GM18502 (cell line): Measurements from ENCODE around the gene MARVELD1.

Experiments
- ATAC-seq: cut with Tn5 transposase; IDR thresholded peaks from one replicate; pipeline ENCODE4 v1.9.1; 2021; ENCODE audit warnings: mild to moderate bottlenecking; ENCODE audit not compliant: unreplicated experiment, poor library complexity

Gene MARVELD1

DNA sequence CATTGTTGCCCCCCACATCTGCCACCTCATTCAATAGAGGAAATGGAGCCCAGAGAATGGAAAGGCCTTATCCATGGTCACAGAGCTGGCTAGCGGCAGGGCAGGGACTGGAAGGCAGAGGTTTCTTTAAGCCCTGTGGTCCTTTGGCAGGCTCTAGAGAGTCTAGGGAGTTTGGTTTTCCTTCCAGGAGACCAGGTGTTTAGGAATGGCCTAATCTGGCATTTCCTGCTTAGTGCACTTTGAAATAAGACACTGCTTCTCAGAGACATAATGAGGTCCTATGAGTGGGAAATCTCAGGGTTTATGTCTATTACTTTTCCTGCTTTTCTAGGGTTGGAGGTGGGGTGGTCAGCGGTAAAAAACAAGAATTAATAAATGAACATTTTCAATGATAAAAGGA, 6.1 kb downstream of the MARVELD1 start:
- no peak for ATAC-seq

DNA sequence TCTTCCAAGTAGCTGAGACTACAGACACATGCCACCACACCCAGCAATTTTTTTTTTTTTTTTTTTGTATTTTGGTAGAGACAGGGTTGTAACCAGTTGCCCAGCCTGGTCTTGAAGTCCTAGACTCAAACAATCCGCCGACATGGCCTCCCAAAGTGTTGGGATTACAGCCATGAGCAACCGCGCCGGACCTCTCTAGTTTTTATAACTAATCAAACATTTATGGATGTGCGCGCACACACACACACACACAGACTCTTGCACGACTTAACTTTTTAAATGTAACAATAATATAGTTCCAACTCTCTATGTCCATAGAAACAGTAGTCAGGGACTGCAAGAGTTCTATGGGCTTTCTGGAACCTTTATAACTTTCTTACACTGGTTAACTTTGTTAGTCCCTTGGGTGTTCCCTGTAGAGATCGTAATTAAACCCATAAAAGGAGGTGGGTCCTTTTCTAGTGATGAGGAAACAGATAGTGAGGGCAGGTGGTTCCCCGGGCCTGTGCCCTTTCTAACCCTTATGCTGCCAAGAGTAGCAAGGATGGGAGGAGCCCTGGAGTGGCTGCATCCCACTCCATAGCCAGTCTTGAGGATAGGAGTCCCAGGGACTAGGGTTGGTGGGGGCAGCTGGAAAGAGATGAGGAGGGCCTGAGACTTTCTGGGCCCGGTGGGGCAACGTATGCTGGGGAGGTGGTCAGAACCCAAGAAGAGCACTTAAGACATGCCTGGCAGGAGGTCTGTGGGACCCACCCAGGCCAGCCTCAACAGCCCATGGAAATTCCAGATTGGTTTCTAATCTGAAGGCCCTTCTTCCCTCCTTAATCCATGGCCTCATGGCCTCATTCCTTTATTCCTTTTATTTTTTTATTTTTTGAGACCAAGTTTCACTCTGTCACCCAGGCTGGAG, 8.6 kb downstream of the MARVELD1 start:
- ATAC-seq: no peak

DNA sequence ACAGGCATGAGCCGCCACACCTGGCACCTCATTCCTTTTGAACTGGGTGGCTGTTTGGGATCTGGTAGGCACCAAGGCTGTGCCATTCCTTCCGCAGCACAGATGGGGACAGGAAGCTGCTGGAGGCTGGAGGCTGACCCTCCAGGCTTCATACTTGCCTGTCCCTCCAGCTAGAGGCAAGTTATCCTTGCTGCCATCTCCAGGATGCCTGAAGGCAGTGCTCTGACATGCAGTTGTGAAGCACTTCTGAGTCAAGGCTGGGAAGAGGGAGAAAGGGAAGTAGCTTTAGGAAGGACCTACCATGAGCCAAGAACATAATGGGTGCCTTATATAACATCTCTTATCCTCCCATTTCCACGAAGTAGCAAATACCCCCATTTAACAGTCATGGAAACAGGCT, 9.5 kb downstream of the MARVELD1 start:
- ATAC-seq: no peak

DNA sequence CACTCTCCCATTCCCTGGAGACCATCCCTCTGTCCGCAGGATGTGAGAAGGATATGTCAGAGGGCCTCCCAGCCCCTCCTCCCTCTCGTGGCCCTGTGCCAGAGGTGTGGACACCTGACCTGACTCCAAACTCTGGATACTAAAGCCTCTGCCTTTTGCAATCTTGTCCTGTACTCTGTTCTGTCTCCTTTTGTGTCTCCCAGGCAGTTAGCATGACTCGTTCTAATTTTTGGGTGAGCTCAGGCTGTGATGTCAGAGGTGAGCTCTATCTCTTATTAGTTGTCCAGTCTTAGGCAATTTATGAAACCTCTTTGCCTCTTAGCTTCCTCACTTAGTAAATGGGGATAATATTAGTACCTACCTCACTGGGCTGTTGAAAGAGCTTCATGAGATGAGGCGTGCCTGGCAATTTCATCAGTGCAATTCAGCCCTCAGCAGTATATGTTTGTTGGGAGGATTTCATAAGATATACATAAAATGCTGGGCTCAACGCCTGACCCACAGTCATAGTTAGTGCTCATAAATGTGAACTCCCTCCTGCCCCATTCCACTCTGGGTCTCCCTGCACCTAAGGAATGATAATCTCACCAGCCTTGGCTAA, 10.9 kb downstream of the MARVELD1 start:
- ATAC-seq: no peak

DNA sequence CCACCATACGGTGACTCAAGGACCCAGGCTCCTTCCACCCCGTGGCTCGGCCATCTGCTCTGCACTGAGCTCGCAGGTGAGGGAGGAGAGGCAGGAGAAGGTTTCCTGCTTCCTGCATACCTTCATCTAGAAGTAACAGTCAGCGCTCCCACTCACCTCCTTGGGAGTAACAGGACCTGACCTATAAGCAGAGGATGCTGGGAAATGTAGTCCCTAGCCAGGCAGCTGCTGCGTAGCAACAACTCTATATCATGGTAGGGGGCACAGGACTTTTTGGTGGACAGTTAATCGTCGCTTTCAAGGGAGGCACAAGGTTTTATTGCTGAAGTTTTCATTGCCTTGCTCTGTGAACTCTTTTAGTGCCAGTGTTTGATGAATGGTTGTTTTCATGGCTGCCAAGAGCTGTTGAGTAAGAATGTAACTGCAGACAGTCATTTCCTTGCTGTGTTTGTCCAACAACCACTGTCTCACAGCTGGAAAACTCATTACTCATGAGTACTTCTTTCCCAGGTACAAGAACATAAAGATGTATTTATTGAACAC, 13.2 kb downstream of the MARVELD1 start:
- no peak for ATAC-seq

DNA sequence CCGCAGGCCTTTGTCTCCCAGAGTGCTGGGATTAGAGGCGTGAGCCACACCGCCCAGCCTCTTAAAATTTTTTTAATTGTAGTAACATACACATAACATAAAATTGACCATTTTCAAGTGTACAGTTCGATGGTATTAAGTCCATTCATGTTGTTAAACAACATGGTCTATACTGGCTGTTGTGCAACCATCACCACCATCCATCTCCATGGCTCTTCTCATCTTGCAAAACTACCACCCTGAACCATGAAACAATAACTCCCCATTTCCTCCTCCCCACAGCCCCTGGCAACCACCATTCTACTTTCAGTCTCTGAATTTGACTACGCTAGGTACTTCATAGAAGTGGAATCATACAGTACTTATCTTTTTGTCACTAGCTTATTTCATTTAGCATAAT, 15.5 kb downstream of the MARVELD1 start:
- no peak for ATAC-seq

DNA sequence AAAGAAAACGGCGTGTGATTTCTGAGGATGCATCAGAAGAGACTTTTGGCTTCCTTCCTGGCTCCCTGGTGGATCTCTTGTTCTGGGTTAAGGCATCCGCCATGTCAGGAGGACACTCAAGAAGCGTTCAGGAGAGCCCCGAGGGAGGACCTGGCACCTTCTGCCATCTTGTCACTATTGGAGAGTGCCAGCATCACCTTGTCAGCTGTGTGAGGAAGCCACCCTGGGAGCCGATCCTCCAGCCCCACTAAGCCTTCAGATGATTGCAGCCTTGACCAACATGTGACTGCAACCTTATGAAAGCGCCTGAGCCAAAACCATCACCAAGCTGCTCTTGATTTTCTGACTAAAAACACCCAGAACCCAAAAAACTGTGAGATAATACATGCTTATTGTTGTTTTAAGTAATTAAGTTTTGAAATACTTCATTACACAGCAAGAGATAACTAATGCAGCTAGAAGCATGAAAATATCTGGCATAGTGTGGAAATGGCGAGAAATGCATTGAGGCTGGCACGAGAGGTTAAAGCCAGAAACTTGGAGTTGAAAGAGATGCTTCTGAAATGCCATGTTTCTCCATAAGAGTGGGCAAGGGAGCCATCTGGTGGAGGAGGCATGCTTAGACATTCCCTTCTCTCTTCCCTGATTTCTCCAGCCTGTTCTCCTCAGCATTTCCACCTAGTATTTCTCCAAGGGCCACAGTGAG, 18.0 kb downstream of the MARVELD1 start:
- no peak for ATAC-seq

DNA sequence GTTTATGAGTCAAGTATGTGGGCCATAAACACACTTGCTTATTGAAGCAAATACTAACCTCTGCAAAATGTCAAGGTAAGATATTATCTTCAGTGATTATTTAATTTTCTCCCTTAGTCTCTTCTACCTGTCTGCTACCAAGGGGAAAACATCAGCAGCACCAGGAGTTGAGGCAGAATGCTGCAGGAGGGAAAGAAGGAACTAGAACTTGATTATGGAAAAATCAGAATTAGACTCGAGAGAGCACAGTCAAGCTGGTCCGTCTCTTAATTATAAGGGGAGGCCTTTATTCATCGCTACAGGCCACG, 18.5 kb downstream of the MARVELD1 start:
- ATAC-seq: no peak

DNA sequence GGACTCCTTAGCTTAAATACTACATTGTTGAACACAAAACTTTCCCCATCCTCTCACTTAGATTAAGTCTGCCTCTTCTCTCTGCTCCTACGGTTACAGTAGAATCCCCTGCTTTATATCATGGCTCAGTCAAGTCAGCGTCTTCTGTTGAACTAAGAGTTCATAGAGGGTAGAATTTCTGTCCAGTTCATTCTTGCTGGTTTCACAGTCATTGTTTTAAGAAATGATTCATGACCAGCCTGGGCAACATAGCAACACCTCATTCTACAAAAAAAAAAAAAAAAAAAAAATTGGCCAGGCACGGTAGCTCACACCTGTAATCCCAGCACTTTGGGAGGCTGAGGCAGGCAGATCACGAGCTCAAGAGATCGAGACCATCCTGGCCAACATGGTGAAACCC, 19.7 kb downstream of the MARVELD1 start:
- no peak for ATAC-seq

DNA sequence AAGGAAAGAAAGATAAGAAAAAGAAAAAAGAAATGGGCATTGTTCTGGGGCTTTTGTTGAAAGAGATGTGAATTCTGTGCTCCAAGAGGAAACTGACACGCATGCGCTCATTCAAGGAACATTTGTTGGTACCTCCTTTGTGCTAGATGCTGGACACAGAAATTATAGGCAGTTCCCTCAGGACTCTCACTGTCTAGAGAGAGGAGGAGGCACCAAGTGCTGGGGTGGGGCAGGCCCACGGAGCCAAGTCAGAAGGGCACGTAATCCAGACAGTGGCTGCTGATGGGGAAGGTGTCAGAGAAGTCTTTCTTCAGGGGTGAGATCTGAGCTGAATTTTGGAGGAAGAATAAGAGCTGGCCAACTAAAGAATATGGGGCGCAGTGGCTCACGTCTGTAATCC, 20.5 kb downstream of the MARVELD1 start:
- ATAC-seq: no peak

DNA sequence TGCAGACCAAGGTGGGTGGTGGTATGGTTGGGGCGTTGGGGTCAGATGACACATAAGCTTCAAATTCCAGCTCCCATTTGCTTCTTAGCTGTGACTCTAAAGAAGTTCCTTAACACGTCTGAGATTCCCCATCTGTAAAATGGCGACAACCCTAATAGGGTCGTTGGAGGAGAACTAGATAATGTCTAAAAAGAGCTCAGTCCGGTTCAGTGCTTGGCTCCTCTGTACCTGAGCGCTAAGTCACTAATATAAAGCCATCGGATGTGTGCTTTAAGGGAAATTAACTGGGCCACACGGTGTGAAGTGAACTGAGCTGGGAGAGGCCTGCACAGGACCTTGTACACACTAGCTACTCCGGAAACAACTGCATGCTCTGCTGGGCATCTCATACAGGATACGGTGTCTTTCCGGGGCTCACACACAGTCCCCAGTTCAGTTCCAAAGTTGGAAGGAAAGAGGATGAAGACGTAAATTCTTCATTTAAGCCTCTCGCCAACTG, 22.9 kb downstream of the MARVELD1 start:
- ATAC-seq: peak; percentile 36

DNA sequence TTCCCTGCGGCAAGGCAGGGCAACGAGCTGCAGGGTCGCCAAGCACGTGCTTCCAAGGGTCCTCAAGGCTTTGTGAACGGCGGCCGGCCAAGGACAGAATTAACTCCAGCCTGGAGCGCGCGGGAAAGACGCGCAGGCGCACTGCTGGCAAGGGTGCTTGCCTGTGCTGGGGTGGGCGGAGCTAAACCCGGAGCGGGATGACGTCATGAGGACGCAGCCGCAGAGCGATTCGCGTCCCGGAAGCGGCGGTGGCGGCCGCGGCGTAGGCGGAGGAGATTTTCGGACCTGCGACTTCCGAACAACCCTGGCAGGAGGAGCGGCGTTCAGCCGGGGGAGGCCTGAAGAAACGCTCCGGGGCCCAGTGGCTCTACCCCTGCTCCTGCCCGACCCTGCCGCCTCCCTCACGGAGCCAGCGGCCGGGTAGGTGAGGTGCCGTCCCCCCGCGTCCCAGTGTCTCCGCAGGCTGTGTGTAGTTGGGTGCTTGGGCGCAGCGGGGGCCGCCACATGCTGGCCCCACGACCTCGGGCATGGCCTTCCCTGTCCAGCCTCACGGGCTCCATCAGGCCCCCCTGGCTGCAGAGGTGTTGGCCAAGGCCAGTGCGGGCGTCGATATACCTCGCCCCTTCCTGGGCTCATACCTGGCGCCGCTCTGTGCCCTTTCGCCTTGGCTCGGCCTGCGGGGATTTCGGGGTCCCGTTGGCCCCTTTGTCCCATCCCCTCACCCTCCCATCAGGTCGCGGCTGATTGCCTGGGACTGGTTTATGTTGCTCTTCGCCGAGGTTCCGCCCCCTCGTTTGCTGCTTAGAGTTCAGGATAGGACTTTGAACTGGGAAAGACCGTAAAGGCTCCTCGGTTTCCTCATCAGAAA, 23.6 kb downstream of the MARVELD1 start, which contains the start of gene ZFYVE27:
Gene ZFYVE27 (plus strand): TSS at position 227 of the 868 bp plus-strand sequence. CDS start 1,350 bp downstream, outside the sequence.
- peak; percentile 88 for ATAC-seq

DNA sequence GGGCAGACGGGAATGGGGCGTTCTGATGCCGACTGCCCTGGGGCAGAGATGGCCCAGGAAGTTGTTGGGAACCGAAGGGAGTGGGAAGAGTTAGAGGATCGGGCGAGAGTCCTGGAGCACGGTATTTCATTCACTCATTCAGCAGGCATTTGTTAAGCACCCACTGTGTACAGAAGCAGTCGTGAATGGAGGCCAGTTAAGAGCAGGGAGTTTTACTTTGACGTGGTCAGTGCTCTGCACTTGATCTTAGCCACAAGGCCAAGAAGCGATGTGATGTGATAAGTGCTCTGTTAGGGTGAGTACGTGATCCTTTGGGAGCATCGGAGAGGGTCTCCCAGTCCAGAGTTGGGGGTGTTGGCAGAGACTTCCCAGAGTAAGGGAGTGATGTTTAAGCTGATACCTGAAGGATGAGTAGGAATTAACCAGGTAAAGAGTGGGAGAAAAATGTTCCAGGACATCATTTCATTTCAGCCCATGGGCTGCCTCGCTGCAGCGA, 24.3 kb downstream of the MARVELD1 start:
- peak; percentile 8 for ATAC-seq

DNA sequence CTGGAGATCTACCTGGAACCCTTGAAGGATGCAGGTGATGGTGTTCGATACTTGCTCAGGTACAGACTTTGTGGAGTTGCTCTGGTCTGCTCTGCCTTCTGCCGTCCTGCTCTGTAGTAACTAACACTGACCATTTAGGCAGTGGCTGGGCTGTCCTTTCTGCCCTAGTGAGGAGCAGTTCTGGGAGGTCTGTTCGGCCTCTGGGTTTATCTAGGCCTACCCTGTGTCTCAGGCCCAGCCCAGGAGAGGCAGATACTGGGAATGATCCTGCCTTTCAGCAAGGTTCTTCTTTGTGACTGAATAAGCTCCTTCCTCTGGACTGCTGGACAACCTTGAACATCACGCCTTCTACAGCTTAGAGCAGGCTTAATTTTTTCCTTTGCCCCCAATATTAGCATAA, 25.1 kb downstream of the MARVELD1 start:
- ATAC-seq: no peak

DNA sequence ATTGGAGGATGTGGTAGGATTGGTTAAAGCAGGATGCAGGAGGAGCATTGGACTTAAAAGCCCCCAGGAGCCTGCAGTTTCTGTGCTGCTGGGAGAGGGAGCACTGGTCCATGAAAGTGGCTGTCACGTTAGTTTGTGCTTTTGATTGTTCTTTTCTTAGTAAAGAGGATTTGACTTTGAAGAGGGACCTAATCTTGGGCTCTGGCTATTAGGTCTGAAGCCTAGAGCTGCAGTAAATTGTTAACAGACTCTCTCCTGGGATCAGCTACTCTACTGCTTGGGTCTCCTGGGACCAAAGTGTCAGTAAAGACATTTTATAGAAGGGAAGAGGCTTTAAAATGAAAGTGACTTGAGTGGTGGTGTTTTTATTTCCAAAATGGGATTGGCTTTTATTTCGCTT, 27.1 kb downstream of the MARVELD1 start:
- ATAC-seq: no peak

DNA sequence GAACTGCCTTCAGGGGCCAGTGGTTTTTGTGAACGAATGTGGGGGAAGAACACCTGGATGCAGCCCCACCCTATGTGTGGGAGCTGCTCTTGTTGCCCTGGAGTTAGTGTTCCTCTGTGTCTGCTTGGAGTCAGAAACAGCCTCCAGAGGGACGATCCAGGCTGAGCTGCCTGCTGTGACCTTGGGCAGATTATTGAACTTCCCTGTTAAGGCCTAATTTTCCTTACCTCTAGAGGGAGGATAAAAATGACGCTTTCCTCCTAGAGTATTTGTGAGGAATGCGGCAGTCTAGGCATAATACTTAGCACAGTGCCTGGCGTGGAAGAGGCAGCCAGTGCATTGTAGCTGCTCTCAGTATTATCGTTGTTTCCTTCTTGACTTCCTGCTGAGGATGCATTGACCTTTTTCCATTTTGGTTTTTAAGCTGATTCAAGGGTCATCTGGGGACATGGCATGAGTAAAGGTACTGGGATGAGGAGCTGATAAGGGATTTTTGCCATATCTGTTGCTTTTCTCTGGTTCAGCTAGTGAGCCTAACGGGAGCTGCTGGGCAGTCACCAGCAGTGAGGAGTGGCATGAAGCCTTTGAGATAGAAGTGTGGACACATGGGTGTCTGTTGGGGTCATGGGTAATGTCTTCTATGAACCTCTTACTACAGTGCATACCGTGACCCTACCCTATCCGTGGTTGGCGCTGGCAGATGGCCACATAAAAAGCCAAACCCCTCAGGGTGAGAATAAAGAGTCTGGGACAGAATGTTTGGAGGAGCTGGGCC, 29.8 kb downstream of the MARVELD1 start:
- ATAC-seq: no peak

DNA sequence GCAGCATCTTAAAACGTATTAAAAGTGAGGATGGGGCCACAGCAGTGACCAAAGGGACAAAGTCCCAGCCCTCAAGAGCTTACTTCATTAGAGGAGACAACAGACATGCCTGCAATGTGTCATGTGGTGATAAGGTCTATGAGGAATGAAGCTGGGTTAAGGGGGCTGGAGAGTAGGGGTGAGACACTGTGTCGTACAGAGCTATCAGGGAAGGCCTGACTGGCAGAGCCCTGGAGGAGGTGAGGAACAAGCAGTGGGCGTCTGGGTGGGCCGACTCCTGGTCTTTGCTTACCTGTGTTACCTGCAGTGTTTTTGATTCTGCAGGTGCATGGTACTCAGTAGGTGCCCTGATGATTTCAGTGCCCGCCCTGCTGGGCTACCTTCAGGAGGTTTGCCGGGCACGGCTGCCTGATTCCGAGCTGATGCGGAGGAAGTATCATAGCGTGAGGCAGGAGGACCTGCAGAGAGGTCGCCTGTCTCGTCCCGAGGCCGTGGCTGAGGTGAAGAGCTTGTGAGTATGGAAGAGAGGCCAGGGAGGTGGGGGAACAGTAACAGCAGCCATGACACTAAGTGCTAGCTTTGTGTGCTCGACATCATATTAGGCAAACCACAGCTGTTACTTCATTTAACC, 31.0 kb downstream of the MARVELD1 start:
- ATAC-seq: no peak

DNA sequence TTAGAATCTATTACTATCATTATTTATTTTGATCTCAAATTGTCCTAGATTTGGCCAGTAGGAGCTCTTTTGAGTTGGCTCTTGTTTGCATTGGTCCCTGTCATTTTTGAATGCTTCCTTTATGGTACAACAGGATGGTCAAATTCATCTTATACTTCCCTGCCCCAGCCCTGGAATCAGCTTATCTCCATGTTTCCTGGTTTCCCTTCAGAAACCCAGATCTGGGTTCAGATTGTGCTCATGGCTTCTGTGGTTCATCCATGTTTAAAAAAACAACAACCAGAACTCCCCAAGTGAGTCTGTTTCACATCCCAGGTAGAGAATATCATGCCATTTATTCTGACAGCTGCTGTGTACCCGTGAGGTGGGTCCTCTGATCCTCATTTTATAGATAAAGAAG, 34.0 kb downstream of the MARVELD1 start:
- ATAC-seq: no peak

DNA sequence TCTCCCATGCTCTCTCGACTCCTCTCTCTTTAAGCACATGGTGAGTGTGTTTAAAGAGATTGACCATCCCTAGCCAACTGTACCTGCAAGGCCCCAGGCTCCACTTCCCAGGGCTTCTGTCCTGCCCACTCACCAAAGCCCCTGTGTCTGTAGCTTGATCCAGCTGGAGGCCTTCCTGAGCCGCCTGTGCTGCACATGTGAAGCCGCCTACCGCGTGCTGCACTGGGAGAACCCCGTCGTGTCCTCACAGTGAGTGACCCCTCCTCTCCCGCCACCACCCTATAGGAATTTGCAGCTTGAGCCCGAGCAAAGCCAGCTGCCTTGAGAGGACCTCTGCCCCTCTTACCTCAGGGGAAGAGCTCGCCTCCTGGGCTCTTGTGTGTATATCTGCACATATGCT, 34.6 kb downstream of the MARVELD1 start:
- no peak for ATAC-seq
